ENCODE results near the gene ASCC2.

DNA sequence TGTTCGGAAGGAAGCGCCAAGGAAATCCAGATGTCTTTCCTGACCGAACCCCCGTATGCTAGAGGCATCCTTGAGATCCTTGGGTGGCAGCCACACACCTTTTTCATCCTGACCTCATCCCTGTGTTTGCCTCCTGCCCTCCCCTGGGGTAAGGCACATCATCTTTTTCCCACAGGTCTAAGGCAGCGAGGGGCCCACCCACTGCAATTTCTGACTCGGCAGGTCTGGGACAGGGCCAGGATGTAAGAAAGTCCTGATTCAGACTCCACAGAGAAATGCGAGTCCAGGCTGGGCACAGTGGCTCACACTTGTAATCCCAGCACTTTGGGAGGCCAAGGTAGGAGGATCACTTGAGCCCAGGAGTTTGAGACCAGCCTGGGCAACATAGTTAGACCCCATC is 81.7 kb downstream of the ASCC2 start:
- TF ChIP-seq, protein P1, sequence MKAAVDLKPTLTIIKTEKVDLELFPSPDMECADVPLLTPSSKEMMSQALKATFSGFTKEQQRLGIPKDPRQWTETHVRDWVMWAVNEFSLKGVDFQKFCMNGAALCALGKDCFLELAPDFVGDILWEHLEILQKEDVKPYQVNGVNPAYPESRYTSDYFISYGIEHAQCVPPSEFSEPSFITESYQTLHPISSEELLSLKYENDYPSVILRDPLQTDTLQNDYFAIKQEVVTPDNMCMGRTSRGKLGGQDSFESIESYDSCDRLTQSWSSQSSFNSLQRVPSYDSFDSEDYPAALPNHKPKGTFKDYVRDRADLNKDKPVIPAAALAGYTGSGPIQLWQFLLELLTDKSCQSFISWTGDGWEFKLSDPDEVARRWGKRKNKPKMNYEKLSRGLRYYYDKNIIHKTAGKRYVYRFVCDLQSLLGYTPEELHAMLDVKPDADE (IDR thresholded peaks at IDR 0.05), result no peak
- no peak for TF ChIP-seq CTCF (conservative IDR thresholded peaks at IDR 0.05; ENCODE audit: low read depth in 2 of 2)
- TF ChIP-seq EZH2 (IDR thresholded peaks at IDR 0.05; ENCODE audit: low read depth, unreplicated experiment), result no peak
- TF ChIP-seq, protein P2, sequence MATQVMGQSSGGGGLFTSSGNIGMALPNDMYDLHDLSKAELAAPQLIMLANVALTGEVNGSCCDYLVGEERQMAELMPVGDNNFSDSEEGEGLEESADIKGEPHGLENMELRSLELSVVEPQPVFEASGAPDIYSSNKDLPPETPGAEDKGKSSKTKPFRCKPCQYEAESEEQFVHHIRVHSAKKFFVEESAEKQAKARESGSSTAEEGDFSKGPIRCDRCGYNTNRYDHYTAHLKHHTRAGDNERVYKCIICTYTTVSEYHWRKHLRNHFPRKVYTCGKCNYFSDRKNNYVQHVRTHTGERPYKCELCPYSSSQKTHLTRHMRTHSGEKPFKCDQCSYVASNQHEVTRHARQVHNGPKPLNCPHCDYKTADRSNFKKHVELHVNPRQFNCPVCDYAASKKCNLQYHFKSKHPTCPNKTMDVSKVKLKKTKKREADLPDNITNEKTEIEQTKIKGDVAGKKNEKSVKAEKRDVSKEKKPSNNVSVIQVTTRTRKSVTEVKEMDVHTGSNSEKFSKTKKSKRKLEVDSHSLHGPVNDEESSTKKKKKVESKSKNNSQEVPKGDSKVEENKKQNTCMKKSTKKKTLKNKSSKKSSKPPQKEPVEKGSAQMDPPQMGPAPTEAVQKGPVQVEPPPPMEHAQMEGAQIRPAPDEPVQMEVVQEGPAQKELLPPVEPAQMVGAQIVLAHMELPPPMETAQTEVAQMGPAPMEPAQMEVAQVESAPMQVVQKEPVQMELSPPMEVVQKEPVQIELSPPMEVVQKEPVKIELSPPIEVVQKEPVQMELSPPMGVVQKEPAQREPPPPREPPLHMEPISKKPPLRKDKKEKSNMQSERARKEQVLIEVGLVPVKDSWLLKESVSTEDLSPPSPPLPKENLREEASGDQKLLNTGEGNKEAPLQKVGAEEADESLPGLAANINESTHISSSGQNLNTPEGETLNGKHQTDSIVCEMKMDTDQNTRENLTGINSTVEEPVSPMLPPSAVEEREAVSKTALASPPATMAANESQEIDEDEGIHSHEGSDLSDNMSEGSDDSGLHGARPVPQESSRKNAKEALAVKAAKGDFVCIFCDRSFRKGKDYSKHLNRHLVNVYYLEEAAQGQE (IDR thresholded peaks at IDR 0.05; ENCODE audit: unreplicated experiment), result no peak
- no peak for TF ChIP-seq POLR2AphosphoS5 (IDR thresholded peaks at IDR 0.05; ENCODE audit: low read depth)
- TF ChIP-seq CREB1 (CRISPR knock-in tag; IDR thresholded peaks at IDR 0.05; ENCODE audit: low read depth), result no peak
- no peak for TF ChIP-seq EZH2phosphoT487 (IDR thresholded peaks at IDR 0.05; ENCODE audit: unreplicated experiment)
- TF ChIP-seq NANOG (IDR thresholded peaks at IDR 0.05; ENCODE audit: borderline replicate concordance), result no peak
- TF ChIP-seq, protein P3, sequence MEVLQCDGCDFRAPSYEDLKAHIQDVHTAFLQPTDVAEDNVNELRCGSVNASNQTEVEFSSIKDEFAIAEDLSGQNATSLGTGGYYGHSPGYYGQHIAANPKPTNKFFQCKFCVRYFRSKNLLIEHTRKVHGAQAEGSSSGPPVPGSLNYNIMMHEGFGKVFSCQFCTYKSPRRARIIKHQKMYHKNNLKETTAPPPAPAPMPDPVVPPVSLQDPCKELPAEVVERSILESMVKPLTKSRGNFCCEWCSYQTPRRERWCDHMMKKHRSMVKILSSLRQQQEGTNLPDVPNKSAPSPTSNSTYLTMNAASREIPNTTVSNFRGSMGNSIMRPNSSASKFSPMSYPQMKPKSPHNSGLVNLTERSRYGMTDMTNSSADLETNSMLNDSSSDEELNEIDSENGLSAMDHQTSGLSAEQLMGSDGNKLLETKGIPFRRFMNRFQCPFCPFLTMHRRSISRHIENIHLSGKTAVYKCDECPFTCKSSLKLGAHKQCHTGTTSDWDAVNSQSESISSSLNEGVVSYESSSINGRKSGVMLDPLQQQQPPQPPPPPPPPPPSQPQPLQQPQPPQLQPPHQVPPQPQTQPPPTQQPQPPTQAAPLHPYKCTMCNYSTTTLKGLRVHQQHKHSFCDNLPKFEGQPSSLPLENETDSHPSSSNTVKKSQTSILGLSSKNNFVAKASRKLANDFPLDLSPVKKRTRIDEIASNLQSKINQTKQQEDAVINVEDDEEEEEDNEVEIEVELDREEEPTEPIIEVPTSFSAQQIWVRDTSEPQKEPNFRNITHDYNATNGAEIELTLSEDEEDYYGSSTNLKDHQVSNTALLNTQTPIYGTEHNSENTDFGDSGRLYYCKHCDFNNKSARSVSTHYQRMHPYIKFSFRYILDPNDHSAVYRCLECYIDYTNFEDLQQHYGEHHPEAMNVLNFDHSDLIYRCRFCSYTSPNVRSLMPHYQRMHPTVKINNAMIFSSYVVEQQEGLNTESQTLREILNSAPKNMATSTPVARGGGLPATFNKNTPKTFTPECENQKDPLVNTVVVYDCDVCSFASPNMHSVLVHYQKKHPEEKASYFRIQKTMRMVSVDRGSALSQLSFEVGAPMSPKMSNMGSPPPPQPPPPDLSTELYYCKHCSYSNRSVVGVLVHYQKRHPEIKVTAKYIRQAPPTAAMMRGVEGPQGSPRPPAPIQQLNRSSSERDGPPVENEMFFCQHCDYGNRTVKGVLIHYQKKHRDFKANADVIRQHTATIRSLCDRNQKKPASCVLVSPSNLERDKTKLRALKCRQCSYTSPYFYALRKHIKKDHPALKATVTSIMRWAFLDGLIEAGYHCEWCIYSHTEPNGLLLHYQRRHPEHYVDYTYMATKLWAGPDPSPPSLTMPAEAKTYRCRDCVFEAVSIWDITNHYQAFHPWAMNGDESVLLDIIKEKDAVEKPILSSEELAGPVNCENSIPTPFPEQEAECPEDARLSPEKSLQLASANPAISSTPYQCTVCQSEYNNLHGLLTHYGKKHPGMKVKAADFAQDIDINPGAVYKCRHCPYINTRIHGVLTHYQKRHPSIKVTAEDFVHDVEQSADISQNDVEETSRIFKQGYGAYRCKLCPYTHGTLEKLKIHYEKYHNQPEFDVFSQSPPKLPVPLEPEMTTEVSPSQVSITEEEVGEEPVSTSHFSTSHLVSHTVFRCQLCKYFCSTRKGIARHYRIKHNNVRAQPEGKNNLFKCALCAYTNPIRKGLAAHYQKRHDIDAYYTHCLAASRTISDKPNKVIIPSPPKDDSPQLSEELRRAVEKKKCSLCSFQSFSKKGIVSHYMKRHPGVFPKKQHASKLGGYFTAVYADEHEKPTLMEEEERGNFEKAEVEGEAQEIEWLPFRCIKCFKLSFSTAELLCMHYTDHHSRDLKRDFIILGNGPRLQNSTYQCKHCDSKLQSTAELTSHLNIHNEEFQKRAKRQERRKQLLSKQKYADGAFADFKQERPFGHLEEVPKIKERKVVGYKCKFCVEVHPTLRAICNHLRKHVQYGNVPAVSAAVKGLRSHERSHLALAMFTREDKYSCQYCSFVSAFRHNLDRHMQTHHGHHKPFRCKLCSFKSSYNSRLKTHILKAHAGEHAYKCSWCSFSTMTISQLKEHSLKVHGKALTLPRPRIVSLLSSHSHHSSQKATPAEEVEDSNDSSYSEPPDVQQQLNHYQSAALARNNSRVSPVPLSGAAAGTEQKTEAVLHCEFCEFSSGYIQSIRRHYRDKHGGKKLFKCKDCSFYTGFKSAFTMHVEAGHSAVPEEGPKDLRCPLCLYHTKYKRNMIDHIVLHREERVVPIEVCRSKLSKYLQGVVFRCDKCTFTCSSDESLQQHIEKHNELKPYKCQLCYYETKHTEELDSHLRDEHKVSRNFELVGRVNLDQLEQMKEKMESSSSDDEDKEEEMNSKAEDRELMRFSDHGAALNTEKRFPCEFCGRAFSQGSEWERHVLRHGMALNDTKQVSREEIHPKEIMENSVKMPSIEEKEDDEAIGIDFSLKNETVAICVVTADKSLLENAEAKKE (CRISPR knock-in tag; IDR thresholded peaks at IDR 0.05), result no peak
- TF ChIP-seq ZNF114 (CRISPR knock-in tag; IDR thresholded peaks at IDR 0.05), result no peak
